COR-L47 (cell line): Measurements from ENCODE around the gene TMEM184A.

Experiments used
- DNase-seq: peaks from one replicate; lab custom pipeline; 2025; lab: John Stamatoyannopoulos, UW

The TMEM184A gene

GRCh38 chr7:1501487-1502270 is 54.3 kb downstream of the TMEM184A start:
- no peak for DNase-seq

GRCh38 chr7:1500064-1500807 is 55.8 kb downstream of the TMEM184A start:
- no peak for DNase-seq

- no peak for DNase-seq
Measured at GRCh38 chr7:1499367-1500029, 56.5 kb downstream of the TMEM184A start.

GRCh38 chr7:1498370-1499305 is 57.4 kb downstream of the TMEM184A start:
- DNase-seq, result no peak

- no peak for DNase-seq
Measured at GRCh38 chr7:1497293-1497927, 58.6 kb downstream of the TMEM184A start.

- DNase-seq, result no peak
Measured at GRCh38 chr7:1496531-1497292, 59.3 kb downstream of the TMEM184A start.

- DNase-seq, result no peak
Measured at GRCh38 chr7:1495564-1496242, 60.3 kb downstream of the TMEM184A start.

- no peak for DNase-seq
Measured at GRCh38 chr7:1494866-1495563, 61.0 kb downstream of the TMEM184A start.

- no peak for DNase-seq
Measured at GRCh38 chr7:1494447-1494846, 61.6 kb downstream of the TMEM184A start.

- no peak for DNase-seq
Measured at GRCh38 chr7:1493571-1493970, 62.4 kb downstream of the TMEM184A start.

- DNase-seq, result no peak
Measured at GRCh38 chr7:1493129-1493528, 62.9 kb downstream of the TMEM184A start.

GRCh38 chr7:1492640-1493039 is 63.4 kb downstream of the TMEM184A start:
- no peak for DNase-seq
